ENCODE data around the gene EHMT1.
"Not testable (repeated sequence)": the region's sequence is repeated elsewhere in the genome, so short reads cannot be mapped to it uniquely, and the experiment has no call there.

EHMT1 gene

DNA sequence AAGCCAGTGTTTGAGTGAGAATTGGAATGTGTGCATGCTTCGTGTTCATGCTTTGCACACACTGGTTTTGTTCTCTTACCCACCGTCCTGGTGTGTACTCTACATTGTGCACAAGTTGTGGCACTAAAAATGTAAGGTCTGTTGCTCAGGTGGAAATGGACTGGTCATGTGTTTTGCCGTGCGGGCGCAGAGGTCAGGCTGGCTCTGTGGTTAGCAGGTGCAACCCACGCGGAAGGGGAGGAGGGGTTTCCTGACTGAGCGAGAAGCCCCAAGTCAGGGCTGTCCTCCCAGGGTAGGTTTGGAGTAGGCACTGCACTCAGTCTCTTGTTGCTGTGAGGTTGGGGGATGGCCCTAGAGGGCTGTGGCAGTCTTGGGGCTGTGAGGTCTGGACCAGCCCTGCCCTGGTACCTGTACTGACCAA, 86.6 kb downstream of the EHMT1 start:
- FAIRE-seq = peak; percentile 89
- peak; percentile 74 for DNase-seq (ENCODE audit: insufficient read length)
- TF ChIP-seq TAF1 (IDR thresholded peaks at IDR 0.05; ENCODE audit: borderline replicate concordance, low read depth, low read length) (no peak), POLR2A (IDR thresholded peaks at IDR 0.05; ENCODE audit: low read depth, low read length) (no peak), POLR2AphosphoS5 (IDR thresholded peaks at IDR 0.05; ENCODE audit: low read depth, low read length) (no peak)

DNA sequence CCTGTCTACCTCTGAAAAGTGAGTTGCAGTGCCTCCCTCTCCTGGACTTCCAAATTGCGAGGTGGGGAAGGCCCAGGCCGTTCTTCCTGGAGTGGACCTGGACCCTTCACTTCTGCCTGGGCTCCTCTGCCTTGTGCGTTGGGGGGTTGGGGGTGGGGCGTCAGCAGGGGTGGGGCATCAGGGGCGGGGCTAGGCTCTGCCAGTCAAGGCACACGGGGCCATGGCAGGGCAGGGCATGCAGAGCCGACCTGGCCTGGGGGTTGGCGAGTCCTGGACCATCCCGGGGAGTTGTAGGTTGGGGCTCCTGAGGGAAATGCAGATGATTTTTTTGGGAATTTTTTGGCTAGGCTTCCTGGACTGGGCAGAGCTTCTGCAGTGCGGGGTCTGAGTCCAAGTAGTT, 87.1 kb downstream of the EHMT1 start:
- peak; percentile 57 for DNase-seq (ENCODE audit: insufficient read length)
- TF ChIP-seq POLR2AphosphoS5 (IDR thresholded peaks at IDR 0.05; ENCODE audit: low read depth, low read length) = no peak
- no peak for TF ChIP-seq POLR2A (IDR thresholded peaks at IDR 0.05; ENCODE audit: low read depth, low read length)
- no peak for TF ChIP-seq TAF1 (IDR thresholded peaks at IDR 0.05; ENCODE audit: borderline replicate concordance, low read depth, low read length)
- FAIRE-seq = no peak

GRCh38 chr9:137707361-137707760, 88.6 kb downstream of the EHMT1 start:
- TF ChIP-seq TAF1 (IDR thresholded peaks at IDR 0.05; ENCODE audit: borderline replicate concordance, low read depth, low read length) (no peak), POLR2A (IDR thresholded peaks at IDR 0.05; ENCODE audit: low read depth, low read length) (no peak), POLR2AphosphoS5 (IDR thresholded peaks at IDR 0.05; ENCODE audit: low read depth, low read length) (no peak)
- DNase-seq (ENCODE audit: insufficient read length) = no peak
- FAIRE-seq = no peak

DNA sequence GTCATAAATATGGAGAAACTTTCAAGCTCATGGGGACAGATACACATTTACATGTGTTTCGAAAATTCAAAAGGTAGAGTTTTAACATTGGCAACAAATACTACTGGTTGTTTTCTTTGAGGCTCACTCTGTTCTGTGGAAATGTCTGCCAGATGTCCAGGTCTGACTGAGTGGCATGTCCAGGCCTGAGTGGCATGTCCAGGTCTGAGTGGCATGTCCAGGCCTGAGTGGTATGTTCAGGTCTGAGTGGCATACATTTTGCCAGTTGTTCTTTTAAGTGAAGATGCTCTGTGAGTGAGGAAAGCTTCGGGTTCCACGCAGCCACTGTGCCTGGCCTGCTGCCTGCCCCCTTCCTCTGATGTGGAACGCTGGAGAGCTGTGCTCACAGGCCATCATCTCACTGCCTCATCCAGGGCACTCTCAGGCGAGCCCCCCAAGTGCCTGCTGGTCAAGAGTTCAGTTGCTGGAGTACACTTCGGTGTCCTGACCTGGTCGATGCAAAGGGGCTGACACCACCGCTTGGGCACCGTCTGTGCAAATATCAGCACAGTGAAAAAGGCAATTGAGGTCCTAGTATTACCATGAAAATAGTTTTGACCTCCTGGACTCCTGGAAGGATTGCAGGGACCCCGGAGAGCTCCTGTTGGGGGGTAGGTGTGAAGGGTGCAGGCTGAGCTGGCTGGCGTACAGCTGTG, 89.9 kb downstream of the EHMT1 start:
- TF ChIP-seq POLR2AphosphoS5 (IDR thresholded peaks at IDR 0.05; ENCODE audit: low read depth, low read length) = no peak
- no peak for TF ChIP-seq TAF1 (IDR thresholded peaks at IDR 0.05; ENCODE audit: borderline replicate concordance, low read depth, low read length)
- no peak for TF ChIP-seq POLR2A (IDR thresholded peaks at IDR 0.05; ENCODE audit: low read depth, low read length)
- DNase-seq (ENCODE audit: insufficient read length) (no peak), FAIRE-seq (no peak)

DNA sequence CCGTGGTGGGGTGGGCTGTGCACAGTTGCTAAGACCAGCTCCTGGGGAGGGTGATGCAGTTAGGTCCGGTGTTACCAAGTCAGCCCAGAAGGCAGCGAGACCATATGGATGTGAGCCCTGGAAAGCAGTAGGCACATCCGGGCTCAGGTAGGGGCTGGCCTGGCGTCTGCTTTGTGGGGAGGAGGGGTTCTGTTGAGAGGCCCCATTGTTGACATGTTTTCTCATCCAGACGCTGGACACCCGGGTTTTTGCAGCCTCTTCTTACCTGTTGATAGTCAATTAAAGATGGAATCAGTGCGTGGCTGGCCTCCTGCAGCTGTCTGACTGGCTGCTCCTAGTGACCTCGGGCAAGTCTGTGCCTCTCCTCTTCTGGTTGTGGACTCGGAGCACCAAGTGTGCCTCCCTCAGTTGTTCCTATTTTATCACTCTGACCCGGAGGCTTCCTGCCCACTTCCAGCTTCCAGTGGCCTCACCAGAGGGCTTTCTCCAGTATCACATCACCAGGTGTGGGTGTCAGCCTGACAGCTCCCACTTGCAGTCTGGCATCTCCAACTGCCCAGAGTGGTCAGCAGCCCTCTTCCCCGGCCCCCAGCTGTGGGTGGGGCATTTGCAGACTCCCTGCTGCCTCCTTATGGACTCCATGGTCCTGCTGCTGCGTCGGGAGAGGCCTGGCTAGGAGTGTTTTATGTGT, 90.8 kb downstream of the EHMT1 start:
- FAIRE-seq (no peak), DNase-seq (ENCODE audit: insufficient read length) (no peak)
- no peak for TF ChIP-seq POLR2A (IDR thresholded peaks at IDR 0.05; ENCODE audit: low read depth, low read length)
- no peak for TF ChIP-seq TAF1 (IDR thresholded peaks at IDR 0.05; ENCODE audit: borderline replicate concordance, low read depth, low read length)
- TF ChIP-seq POLR2AphosphoS5 (IDR thresholded peaks at IDR 0.05; ENCODE audit: low read depth, low read length) = no peak

DNA sequence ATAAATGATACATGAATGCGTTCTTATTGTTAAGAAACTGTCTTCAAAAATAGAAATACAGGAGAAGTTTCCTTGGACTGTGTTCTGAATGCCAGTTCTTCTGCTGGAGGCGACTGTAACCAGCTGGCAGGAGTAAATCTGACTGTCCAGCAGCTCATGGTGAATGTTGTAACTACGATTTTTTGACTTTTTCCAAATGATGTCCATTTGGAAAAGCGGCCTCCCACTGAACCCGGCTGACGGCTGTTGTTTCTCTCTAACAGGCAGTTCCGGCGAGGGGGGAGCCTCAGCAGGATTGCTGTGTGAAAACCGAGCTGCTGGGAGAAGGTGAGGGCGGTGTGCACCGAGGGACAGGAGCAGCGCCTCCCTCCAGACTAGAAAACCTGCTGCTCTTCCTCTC, 91.9 kb downstream of the EHMT1 start:
- FAIRE-seq (no peak), DNase-seq (ENCODE audit: insufficient read length) (no peak)
- TF ChIP-seq TAF1 (IDR thresholded peaks at IDR 0.05; ENCODE audit: borderline replicate concordance, low read depth, low read length) (no peak), POLR2AphosphoS5 (IDR thresholded peaks at IDR 0.05; ENCODE audit: low read depth, low read length) (no peak), POLR2A (IDR thresholded peaks at IDR 0.05; ENCODE audit: low read depth, low read length) (no peak)

DNA sequence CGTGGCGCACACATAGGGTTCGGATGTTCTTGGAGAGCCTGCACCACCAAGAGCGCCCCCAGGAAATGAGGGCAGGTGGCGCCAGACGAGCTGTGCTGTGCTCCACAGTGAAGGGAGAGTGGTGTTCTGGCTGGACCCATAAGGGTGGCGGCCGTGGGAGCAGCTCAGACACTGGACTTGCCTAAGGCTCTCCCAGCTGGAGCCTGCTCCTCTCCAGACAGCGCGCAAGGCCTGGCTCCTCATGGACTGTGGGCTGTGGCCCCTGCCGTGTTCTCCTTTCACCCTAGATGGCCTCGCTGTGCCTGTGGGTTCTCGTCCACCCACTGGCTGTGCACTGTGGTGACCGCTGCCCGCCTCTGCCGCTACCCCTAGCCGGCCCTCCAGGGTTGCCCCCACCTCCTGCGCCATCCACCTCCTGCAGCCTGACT, 92.9 kb downstream of the EHMT1 start:
- DNase-seq (ENCODE audit: insufficient read length) (no peak), FAIRE-seq (no peak)
- TF ChIP-seq POLR2A (IDR thresholded peaks at IDR 0.05; ENCODE audit: low read depth, low read length) (no peak), POLR2AphosphoS5 (IDR thresholded peaks at IDR 0.05; ENCODE audit: low read depth, low read length) (no peak), TAF1 (IDR thresholded peaks at IDR 0.05; ENCODE audit: borderline replicate concordance, low read depth, low read length) (no peak)

GRCh38 chr9:137715321-137715720, 96.5 kb downstream of the EHMT1 start:
- no peak for DNase-seq (ENCODE audit: insufficient read length)
- FAIRE-seq = peak; percentile 17
- TF ChIP-seq POLR2A (IDR thresholded peaks at IDR 0.05; ENCODE audit: low read depth, low read length) = no peak
- no peak for TF ChIP-seq TAF1 (IDR thresholded peaks at IDR 0.05; ENCODE audit: borderline replicate concordance, low read depth, low read length)
- TF ChIP-seq POLR2AphosphoS5 (IDR thresholded peaks at IDR 0.05; ENCODE audit: low read depth, low read length) = no peak

DNA sequence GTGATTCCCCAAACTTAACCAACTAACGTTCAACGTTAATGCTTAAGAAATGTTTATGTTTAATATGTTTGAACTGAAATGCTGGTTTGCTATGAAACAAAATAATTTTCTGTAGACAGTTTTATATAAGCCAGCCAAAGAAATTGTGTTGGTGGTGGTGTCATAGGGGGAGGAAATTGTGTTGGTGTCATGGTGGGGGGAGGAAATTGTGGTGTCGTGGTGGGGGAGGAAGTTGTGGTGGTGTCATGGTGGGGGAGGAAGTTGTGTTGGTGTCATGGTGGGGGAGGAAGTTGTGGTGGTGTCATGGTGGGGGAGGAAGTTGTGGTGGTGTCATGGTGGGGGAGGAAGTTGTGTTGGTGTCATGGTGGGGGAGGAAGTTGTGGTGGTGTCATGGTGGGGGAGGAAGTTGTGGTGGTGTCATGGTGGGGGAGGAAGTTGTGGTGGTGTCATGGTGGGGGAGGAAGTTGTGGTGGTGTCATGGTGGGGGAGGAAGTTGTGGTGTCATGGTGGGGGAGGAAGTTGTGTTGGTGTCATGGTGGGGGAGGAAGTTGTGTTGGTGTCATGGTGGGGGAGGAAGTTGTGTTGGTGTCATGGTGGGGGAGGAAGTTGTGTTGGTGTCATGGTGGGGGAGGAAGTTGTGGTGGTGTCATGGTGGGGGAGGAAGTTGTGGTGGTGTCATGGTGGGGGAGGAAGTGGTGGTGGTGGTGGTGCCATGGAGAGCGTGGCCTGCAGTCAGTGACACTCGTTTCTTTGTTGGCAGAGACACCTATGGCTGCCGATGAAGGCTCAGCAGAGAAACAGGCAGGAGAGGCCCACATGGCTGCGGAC, 97.3 kb downstream of the EHMT1 start:
- not testable (repeated sequence) for DNase-seq (ENCODE audit: insufficient read length)
- peak; percentile 95 for FAIRE-seq

DNA sequence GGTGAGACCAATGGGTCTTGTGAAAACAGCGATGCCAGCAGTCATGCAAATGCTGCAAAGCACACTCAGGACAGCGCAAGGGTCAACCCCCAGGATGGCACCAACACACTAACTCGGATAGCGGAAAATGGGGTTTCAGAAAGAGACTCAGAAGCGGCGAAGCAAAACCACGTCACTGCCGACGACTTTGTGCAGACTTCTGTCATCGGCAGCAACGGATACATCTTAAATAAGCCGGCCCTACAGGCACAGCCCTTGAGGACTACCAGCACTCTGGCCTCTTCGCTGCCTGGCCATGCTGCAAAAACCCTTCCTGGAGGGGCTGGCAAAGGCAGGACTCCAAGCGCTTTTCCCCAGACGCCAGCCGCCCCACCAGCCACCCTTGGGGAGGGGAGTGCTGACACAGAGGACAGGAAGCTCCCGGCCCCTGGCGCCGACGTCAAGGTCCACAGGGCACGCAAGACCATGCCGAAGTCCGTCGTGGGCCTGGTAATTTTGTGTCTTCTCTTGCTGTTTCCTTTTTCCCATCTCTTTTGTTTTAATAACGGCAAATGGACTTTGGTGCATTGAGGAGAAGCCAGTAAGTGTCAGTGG, 98.0 kb downstream of the EHMT1 start:
- DNase-seq (ENCODE audit: insufficient read length) = no peak
- FAIRE-seq = no peak
- TF ChIP-seq POLR2AphosphoS5 (IDR thresholded peaks at IDR 0.05; ENCODE audit: low read depth, low read length) (no peak), TAF1 (IDR thresholded peaks at IDR 0.05; ENCODE audit: borderline replicate concordance, low read depth, low read length) (no peak), POLR2A (IDR thresholded peaks at IDR 0.05; ENCODE audit: low read depth, low read length) (no peak)

DNA sequence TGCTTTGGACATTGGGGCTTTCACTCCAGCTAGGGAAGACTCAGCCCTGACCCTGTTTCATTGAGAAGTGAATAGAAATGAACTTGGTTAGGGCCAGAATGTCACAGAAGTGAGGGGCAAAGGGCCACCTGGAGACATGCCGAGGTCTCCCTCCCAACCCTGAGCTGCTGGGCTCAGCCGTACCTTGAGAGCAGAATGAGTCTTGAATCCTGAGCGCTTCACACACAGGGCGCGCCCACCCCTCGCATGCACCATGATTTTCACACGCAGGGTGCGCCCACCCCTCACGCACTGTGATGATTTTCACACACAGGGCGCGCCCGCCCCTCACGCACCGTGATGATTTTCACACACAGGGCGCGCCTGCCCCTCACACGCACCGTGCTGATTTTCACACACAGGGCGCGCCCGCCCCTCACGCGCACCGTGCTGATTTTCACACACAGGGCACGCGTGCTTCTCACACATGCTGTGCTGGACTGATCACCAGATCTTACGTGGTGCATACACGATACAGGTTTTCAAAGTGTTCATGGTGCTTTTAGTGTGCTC, 99.0 kb downstream of the EHMT1 start:
- TF ChIP-seq POLR2A (IDR thresholded peaks at IDR 0.05; ENCODE audit: low read depth, low read length) (no peak), POLR2AphosphoS5 (IDR thresholded peaks at IDR 0.05; ENCODE audit: low read depth, low read length) (no peak), TAF1 (IDR thresholded peaks at IDR 0.05; ENCODE audit: borderline replicate concordance, low read depth, low read length) (no peak)
- no peak for FAIRE-seq
- DNase-seq (ENCODE audit: insufficient read length) = no peak
